GM12892 (cell line): ENCODE results near the gene FBXO36.

Experiments used
- POLR2A ChIP-seq: IDR thresholded peaks from 2 replicates; pipeline ENCODE4 v1.6.1; 2011; ENCODE audit warnings: low read depth, low read length, control low read depth
- POLR2AphosphoS5 ChIP-seq: IDR thresholded peaks from 2 replicates; pipeline ENCODE4 v1.6.1; 2011; ENCODE audit warnings: low read depth, low read length, control low read depth
- TAF1 ChIP-seq: IDR thresholded peaks from 2 replicates; pipeline ENCODE4 v1.6.1; 2011; ENCODE audit warnings: low read depth, mild to moderate bottlenecking, control low read depth, low read length, borderline replicate concordance

DNA sequence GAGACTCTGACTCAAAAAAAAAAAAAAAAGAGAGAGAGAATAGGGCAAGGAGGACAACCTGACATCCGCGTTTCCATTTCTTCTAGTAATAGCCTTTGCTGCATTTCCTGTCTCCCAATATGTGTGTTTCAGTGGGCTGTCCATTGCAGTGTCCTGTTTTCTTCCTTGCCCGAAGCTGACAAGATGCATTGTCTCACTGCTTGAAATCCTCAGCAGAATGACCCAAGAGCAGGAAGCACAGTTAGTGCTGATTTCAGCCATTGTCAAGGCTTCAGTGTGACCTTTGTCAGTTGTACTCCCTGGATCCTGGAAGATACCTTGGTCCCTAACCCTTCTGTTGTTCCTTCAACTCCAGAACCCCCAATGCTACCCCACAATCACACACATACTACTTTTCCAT, 75.3 kb downstream of the FBXO36 start:
- no peak for TF ChIP-seq POLR2A
- no peak for TF ChIP-seq POLR2AphosphoS5
- no peak for TF ChIP-seq TAF1
